CD4-positive, alpha-beta T cell treated with Interleukin-17A for 1 hour (primary cell): Measurements from ENCODE around the gene SREBF2.

ENCODE experiments used
- DNase-seq: peaks from one replicate; pipeline ENCODE4 v3.0.0-alpha.2; 2020

SREBF2 gene

DNA sequence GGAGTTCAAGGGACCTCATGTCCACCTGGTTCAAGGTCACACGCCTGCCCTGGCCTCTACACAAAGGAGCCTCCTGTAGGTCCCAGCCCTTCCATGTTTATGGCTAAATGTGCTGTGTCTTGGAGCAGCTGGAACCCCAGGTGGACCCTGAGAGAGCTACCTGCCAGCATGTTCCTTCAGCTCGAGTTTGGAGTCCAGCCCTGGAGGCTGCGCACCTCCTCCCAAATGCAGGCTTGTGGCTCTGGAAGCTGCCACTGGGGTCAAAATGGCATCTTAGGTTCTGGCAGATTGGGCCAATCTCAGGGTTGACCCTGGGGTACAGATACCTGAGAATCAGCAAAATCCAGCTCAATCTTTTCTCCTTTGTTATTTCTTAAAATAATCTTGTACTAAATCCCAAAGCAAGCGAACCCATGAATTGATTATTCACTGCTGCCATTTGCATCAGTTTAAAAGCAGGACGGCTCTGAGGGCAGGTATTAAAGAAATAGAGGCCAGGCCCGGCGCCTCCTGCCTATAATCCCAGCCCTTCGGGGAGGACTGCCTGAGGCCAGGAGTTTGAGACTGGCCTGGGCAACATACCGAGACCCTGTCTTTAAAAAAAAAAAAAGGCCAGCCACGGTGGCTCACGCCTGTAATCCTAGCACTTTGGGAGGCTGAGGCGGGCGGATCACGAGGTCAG lies 90.8 kb downstream of the SREBF2 start:
- DNase-seq = no peak

- DNase-seq = peak; percentile 80
Measured at GRCh38 chr22:41925783-41926460, 93.0 kb downstream of the SREBF2 start.

GRCh38 chr22:41927813-41928212 lies 94.9 kb downstream of the SREBF2 start:
- DNase-seq = no peak

DNA sequence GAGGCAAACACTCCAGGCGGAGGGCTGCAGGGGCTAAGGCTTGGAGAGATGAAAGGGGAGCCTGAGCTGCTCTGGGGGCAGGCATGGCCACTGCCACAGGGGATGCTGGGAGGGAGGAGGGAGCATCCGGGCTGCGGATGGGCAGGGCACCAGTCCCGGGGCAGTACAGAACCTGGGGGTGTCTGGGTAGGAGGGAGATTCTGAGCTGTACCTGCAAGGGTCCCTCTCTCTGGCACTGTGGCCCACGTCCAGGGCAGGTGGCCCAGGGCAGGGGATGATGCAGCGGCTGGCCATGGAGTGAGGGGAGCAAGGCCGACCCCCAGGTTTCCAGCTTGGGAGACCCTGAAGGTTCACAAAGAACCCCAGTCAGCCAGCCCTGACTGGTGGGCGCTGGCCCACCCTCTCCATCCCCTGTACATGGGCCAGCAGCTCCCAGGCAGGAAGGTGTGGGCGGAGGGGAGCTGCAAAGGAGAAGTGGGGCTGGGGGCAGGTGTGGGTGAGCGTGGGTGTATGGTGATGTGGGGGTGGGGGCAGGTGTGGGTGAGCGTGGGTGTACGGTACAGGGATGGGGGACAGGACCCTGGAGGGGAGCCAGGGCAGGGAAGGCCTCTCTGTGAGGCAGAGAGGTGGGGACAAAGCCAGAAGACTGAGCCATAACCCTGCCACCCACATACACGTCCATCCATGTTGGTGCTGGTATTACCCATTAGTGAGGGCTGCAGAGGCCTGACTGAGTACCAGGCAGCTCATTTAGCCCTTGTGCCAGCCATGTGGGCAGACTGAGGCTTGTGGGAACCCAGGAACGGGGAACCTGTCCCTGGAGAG lies 95.9 kb downstream of the SREBF2 start:
- DNase-seq = no peak

DNA sequence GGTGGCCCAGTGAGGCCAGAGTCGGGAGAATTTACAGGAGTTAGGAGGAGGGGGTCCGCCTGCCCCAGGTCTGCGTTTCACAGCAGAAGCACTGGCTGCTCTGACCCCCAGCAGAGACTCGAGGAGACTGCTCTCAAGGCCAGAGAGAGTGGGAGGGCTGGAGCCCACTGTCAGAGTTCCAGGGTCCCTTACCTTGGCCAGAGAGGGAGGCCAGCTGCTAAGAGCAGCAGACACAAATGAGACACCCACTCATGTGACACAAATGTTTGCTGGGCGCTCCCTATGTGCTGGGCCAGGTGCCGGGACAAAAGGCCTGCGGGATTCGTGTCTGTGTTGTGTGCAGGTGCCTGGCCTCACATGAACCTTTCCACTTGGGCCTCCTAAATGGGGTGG lies 96.5 kb downstream of the SREBF2 start:
- DNase-seq = no peak

GRCh38 chr22:41931701-41932269 lies 98.9 kb downstream of the SREBF2 start:
- DNase-seq = no peak

- DNase-seq = no peak
Measured at GRCh38 chr22:41932353-41932752, 99.4 kb downstream of the SREBF2 start.

GRCh38 chr22:41933411-41934177 lies 100.7 kb downstream of the SREBF2 start:
- no peak for DNase-seq

GRCh38 chr22:41934284-41935014 lies 101.5 kb downstream of the SREBF2 start:
- DNase-seq = no peak

DNA sequence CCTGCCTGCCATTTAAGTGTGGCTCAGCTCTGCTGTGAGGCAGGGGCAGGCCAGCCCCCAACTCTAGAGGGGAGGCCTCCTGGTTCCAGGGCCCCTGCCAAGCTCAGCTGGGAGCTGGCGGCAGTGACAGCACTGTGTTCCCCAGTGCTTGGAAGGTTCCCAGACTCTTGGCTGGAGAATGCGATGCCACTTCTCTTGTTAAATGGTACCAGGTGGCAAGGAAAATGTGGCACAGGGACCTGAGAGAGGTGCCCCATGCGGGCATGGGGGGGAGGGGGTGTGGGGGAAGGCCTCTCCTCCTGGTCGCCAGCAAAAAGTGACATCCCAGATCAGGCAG lies 102.1 kb downstream of the SREBF2 start:
- DNase-seq = no peak

DNA sequence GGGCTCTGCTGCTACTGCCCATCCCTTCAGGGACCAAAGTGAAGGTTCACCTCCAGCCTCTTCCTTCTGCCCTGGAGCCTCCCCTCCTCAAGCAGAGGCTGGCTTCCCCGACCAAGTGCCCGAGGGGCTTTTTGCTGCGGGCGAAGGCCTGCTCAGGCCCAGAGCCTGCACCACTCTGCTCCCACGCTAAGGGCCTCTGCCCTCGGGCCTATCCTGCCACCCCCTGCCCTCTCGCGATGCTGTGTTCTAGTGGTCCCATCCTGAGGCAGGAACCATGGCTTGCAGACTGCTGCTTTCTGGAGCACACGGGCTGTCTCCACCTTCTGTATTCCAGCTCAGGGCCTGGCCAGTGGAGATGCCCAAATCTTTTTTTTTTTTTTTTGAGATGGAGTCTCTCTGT lies 102.6 kb downstream of the SREBF2 start:
- no peak for DNase-seq

- DNase-seq = no peak
Measured at GRCh38 chr22:41936894-41937169, 103.9 kb downstream of the SREBF2 start.

GRCh38 chr22:41939981-41940831 lies 107.3 kb downstream of the SREBF2 start:
- peak; percentile 99 for DNase-seq

- DNase-seq = peak; percentile 92
Measured at GRCh38 chr22:41940832-41941765, 108.2 kb downstream of the SREBF2 start.

DNA sequence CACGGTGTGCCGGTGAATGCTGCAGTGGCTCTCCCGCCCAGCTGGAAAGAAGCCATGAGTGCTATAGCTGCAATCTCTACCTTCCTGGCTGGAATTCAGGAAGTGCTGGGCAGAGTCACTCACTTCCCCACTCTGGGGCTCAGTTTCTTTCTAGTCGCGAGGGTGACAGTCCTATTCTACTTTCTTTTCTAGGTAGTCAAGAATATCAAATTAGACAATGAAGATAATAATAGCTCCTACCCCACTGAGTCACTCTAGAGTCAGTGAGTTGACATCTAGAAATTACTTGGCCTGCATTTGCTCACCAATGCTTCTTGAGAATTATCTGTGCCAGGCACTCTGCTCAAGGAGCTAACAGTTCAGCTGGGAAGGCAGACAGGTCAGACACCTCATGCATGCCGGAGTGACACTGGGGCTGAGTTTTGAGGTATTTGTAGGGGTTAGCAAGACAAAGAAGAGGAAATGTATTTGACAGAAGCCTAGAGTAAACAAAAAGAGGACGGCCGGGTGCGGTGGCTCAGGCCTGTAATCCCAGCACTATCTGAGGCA lies 110.8 kb downstream of the SREBF2 start:
- DNase-seq = no peak

DNA sequence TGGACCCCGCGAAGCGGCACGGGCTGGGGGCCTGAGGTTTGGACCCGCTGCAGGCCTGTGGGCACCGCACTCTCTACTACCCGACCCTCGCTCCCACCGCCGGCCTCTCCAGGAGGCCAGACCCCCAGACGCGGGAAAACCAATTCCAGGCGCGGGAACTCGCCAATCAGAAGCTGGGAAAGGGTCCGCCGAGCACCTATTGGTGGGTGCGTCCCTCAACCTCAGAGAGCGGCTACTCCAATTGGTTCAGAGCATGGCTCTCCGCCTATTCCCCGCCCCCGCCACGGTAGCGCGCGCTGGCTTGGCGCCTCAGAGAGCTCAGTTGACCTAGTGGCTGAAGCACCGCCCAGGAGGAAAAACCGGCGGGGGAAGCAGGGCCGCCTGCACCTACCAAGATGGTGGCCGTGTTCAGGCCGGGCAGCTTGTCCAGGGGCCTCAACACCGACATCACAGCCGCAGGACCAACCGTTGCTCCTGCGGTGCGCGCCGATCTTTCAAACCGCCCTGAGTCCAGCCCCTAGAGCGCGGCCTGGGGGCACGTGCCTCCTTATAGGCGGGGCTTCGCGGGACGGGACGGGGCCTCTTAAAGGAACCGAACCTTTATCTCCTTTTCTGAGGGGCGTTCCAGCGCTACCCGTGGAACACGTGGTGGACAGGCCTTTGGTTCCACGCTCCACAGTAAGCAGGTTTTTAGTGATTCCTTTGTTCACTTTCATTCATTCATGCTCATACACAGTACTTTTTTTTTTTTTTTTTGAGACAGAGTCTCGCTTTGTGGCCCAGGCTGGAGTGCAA lies 113.9 kb downstream of the SREBF2 start, which contains the start of gene CENPM:
Gene CENPM, minus strand, starts transcription at position 524 of the 795 bp plus-strand sequence. Its CDS starts 76 bp downstream, at position 448.
- DNase-seq = peak; percentile 89

DNA sequence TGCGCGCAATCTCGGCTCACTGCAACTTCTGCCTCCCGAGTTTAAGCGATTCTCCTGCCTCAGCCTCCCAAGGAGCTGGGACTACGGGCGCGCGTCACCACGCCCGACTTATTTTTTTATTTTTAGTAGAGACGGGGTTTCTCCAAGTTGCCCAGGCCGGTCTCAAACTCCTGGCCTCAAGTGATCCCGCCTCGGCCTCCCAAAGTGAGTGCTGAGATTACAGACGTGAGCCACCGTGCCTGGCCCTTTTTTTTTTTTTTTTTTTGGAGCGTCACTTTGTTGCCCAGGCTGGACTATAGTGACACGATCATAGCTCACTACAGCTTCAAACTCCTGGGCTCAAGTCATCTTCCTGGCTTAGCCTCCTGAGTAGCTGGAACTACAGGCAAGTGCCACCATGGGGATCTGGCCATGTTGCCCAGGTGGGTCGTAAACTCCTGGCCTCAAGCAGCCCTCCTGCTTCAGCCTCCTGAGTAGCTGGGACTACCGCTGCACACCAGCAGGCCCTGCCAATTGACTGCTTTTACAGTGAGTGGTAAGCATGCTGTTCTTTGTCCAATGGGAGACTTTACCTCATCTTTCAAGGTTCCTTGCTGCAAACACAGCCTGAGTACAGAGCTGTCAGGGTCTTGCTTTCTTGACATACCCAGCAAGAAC lies 114.6 kb downstream of the SREBF2 start:
- no peak for DNase-seq

GRCh38 chr22:41948142-41948541 lies 115.2 kb downstream of the SREBF2 start:
- DNase-seq = no peak
